NCI-H2081 (cell line): ENCODE data around the gene CHST1.

Experiments
- DNase-seq, 2 experiments: peaks; one replicate each; lab custom pipeline; 2025; lab: John Stamatoyannopoulos, UW

The CHST1 gene

DNA sequence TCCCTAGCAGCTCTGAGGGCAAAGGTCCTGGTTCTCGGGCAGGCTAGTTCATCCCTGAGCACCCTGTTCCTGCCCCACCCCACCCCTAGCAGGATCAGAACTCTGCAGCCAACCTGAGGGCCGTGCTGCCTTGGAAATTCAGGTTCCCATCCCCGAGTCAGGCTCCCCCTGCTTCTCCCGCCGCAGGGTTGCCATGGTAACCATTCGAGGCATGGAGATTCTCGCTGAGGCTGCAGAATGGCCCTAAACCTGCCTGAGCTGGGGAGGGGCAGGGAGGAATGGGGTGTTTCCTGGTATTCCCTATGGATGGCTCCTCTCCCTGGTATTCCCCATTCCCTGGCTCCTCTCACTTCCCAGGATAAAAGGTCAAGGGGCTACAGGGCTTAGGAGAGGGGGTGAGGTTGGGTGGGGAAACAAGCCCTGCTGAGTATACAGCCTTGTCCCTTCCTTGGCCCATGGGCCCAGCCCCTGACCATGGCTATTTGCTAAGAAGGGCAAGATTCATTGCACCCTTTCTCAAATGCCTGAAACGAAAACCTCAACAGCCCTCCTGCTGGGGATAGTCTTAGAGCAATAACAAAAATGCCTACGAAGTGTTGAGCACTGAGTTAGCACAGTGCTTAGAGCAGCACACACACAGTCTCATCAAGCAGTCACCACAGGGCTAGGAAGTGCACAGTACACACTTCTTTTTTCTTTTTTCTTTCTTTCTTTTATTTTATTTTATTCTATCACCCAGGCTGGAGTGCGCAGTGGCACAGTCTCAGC is 58.7 kb downstream of the CHST1 start:
- no peak for DNase-seq

DNA sequence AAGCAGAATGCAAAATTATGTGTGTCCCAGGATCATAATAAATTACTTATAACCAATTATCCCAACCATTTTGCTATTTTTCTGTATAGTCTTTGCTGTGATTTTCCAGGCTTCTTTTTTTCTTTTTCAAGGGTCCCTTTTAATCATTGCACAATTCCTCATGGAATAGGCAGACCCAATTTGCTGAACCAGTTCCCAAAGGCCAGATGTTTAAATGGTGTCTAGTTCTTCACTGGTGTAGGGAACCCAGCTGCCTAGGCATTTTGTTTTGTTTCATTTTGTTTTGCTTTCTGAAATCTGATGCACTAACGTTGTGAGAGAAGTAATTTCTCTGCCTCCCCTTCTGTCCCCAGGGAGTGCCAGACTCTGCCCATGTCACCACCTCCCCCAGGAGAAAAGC is 60.4 kb downstream of the CHST1 start:
- no peak for DNase-seq

- no peak for DNase-seq
Measured at GRCh38 chr11:45603946-45604682, 61.3 kb downstream of the CHST1 start.

- DNase-seq, result no peak
Measured at GRCh38 chr11:45599161-45599943, 66.1 kb downstream of the CHST1 start.
